PC-3 (cell line): ENCODE results near the gene DDX47.

Experiments used
- CTCF ChIP-seq: fragments of 300-600 bp; sonication (generic); conservative IDR thresholded peaks from 2 replicates; pipeline ENCODE4 v1.5.1; 2017; ENCODE audit warnings: antibody characterized with exemption, low read depth, mild to moderate bottlenecking, low read length
- EZH2 ChIP-seq: fragments of 300-600 bp; sonication (generic); IDR thresholded peaks from one replicate; pipeline ENCODE4 v1.6.1; 2017; ENCODE audit warnings: antibody characterized with exemption, mild to moderate bottlenecking, low read length; ENCODE audit not compliant: unreplicated experiment

- no peak for TF ChIP-seq CTCF
- TF ChIP-seq EZH2: no peak
Observed at GRCh38 chr12:12776261-12776660, 36.9 kb upstream of the DDX47 start.
